Breast epithelium (tissue), 4 donors: ENCODE measurements around the gene CCL27. TPM values are rescaled to one million over a fixed set of nuclear protein-coding genes. Genes with fewer than 3 reads are reported as not detected.

Experiments
- DNase-seq, 2 donors: peaks; one replicate each; pipeline ENCODE4 v3.0.0-alpha.2; 2019; ENCODE audit warnings: low spot score in 2 of 2
- H3K27ac ChIP-seq, 2 donors: fragments of 200-600 bp; sonication (generic) in 1 of 2; one replicate each; pipeline ENCODE4 v1.5.1; 2016 to 2019; ENCODE audit warnings: mild to moderate bottlenecking in 1 of 2
- H3K27me3 ChIP-seq, 2 donors: fragments of 200-600 bp; sonication (generic) in 1 of 2; one replicate each; pipeline versions ENCODE4 v1.5.1 to v1.6.0; 2017 to 2019; ENCODE audit warnings: control low read depth in 1 of 2, mild to moderate bottlenecking in 1 of 2
- H3K36me3 ChIP-seq: fragments of 200-600 bp; one replicate; pipeline ENCODE4 v1.5.1; 2019
- H3K4me1 ChIP-seq, 2 donors: fragments of 200-600 bp; sonication (generic); one replicate each; pipeline ENCODE4 v1.5.1; 2016 to 2019; ENCODE audit warnings: control low read depth in 1 of 2
- H3K4me3 ChIP-seq, 3 donors: fragments of 200-600 bp; sonication (generic); 1 replicate in 2 of 3; 2 replicates in 1 of 3; pipeline ENCODE4 v1.5.1; 2016 to 2019; ENCODE audit warnings: mild to moderate bottlenecking in 3 of 3, moderate library complexity in 2 of 3
- H3K9me3 ChIP-seq, 2 donors: fragments of 200-600 bp; sonication (generic) in 1 of 2; one replicate each; pipeline ENCODE4 v1.5.1; 2016 to 2019; ENCODE audit warnings: control low read depth in 1 of 2
- POLR2A ChIP-seq: fragments of 450-650 bp; IDR thresholded peaks from one replicate; pipeline ENCODE4 v1.6.1; 2016; ENCODE audit warnings: antibody characterized with exemption, mild to moderate bottlenecking, moderate library complexity
- POLR2AphosphoS5 ChIP-seq, 3 donors: sonication (generic); formaldehyde crosslinking; IDR thresholded peaks; one replicate each; pipeline ENCODE4 v1.6.1; 2017; ENCODE audit warnings: antibody characterized with exemption in 3 of 3
- intact Hi-C: fragments of 100-400 bp; cut with DNase I; formaldehyde crosslinking; loops from one replicate; pipeline ENCODE4 v1.15.1; 2023; ENCODE audit warnings: low total_unique reads
- total RNA-seq, 3 donors: library from RNA; depleted of rRNA; stranded (reverse); fragments of >200 nt; gene quantifications; one replicate each; pipeline ENCODE4 v1.1.0, GENCODE V29; 2016
- TF ChIP-seq, protein P1 (sequence below), 3 donors: fragments of 450-650 bp; IDR thresholded peaks; one replicate each; pipeline ENCODE4 v1.5.1; 2016 to 2017; ENCODE audit warnings: antibody characterized with exemption in 3 of 3, mild to moderate bottlenecking in 3 of 3, moderate library complexity in 3 of 3

The CCL27 gene
- total RNA-seq, 3 donors from 2014 or later = not detected

DNA sequence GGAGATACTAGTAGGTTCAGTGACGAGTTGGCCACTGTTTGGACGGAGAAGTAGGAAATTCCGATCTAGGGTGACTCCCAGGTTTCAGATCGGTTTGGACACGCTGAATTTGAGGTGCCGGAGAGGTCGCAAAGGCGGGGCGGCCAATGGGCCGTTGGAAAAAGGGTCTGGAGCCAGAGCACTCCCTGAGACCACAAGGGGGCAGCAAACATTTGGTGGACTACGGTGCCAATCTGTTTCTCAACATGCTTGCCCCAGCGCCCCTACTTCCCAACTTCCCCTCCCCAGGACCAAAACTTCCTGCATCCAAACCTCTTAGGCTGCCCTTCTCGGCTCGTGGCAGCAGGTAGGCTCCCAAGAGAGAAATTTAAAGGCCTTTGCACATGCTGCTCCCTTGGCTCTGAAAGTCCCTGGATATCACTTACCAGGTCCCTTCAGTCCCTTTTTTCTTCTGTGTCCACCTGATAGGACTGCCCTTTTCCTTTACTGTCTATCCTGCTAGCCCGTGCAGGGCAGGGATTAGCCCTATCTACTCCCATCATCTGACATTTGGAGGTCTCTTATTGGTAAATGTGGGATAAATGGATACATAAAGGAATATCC lies 49.6 kb downstream of the CCL27 start:
- TF ChIP-seq, protein P1, sequence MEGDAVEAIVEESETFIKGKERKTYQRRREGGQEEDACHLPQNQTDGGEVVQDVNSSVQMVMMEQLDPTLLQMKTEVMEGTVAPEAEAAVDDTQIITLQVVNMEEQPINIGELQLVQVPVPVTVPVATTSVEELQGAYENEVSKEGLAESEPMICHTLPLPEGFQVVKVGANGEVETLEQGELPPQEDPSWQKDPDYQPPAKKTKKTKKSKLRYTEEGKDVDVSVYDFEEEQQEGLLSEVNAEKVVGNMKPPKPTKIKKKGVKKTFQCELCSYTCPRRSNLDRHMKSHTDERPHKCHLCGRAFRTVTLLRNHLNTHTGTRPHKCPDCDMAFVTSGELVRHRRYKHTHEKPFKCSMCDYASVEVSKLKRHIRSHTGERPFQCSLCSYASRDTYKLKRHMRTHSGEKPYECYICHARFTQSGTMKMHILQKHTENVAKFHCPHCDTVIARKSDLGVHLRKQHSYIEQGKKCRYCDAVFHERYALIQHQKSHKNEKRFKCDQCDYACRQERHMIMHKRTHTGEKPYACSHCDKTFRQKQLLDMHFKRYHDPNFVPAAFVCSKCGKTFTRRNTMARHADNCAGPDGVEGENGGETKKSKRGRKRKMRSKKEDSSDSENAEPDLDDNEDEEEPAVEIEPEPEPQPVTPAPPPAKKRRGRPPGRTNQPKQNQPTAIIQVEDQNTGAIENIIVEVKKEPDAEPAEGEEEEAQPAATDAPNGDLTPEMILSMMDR (IDR thresholded peaks at IDR 0.05) = peak; percentile 51 to 80 (median 68)
- TF ChIP-seq POLR2AphosphoS5 (IDR thresholded peaks at IDR 0.05) (peak in 2 of 3 donors; percentile 9 to 24), POLR2A (no peak)
- Histone ChIP-seq H3K9me3 (no peaks in the 10 kb centered on the region), H3K4me3 (peak overlapping the region; percentile 62 to 92 (median 71)), H3K27me3 (no peaks in the 10 kb centered on the region), H3K4me1 (peaks cover 0 to 5% of the 10 kb centered on the region in 2 donors), H3K27ac (peak overlapping the region; percentile 92 to 96), H3K36me3 (peaks cover 4% of the 10 kb centered on the region)
- intact Hi-C loops = no loop called here
- peak; percentile 73 to 78 for DNase-seq

Other genes with a start within 250 kb of the CCL27 start
- gene FAM219A, start 204.1 kb downstream of the CCL27 start, total RNA-seq = 1 to 10 TPM; 8.2 to 9.2 (median 9.0) TPM
- gene DNAI1, start 203.9 kb downstream of the CCL27 start, total RNA-seq = 1 to 10 TPM in 2 of 3 donors, not detected in 1; 1.6 to 3.2 TPM
- gene ENHO, start 139.7 kb downstream of the CCL27 start, total RNA-seq = 1 to 10 TPM in 2 of 3 donors, under 1 TPM in 1; 0.33 to 5.4 (median 1.8) TPM
- 100 to 1,000 TPM in 1 of 3 donors, 10 to 100 TPM in 2; 11.3 to 103 (median 15.4) TPM for gene CNTFR, start 72.9 kb downstream of the CCL27 start, total RNA-seq
- gene RPP25L, start 50.6 kb downstream of the CCL27 start, total RNA-seq = 10 to 100 TPM; 28.5 to 37.9 (median 36.4) TPM
- gene DCTN3, start 42.2 kb downstream of the CCL27 start, total RNA-seq = 100 to 1,000 TPM in 2 of 3 donors, 10 to 100 TPM in 1; 84.0 to 114 (median 113) TPM
- gene ARID3C, start 33.6 kb downstream of the CCL27 start, total RNA-seq = under 1 TPM in 1 of 3 donors, not detected in 2; 0.29 TPM
- gene SIGMAR1, start 24.9 kb downstream of the CCL27 start, total RNA-seq = 10 to 100 TPM; 62.6 to 84.8 (median 70.8) TPM
- gene GALT, start 16.0 kb downstream of the CCL27 start, total RNA-seq = 10 to 100 TPM; 26.1 to 37.0 (median 36.7) TPM
- 10 to 100 TPM; 20.3 to 45.5 (median 42.1) TPM for gene IL11RA, start 10.5 kb downstream of the CCL27 start, total RNA-seq
- 1 to 10 TPM in 2 of 3 donors, under 1 TPM in 1; 0.88 to 5.6 (median 1.3) TPM for gene CCL19, start 28.6 kb upstream of the CCL27 start, total RNA-seq
- 10 to 100 TPM in 2 of 3 donors, 1 to 10 TPM in 1; 5.9 to 84.9 (median 12.0) TPM for gene CCL21, start 47.5 kb upstream of the CCL27 start, total RNA-seq